HEK293 (cell line): ENCODE data around the gene PPFIBP1.
A peak's percentile ranks its signal among the peaks of the same experiment; 100 is the strongest.

Experiments used
- CTCF ChIA-PET: fragments of 350-600 bp; formaldehyde crosslinking; extraction: SDS; loops from one replicate; lab custom pipeline; 2021; ENCODE audit warnings: antibody characterized with exemption; lab: Yijun Ruan, JAX
- POLR2A ChIA-PET: fragments of 300-600 bp; formaldehyde crosslinking; extraction: SDS; loops from one replicate; lab custom pipeline; 2020; ENCODE audit warnings: antibody characterized with exemption, inconsistent platforms; lab: Yijun Ruan, JAX
- H3K27ac ChIP-seq: fragments of 200-500 bp; sonication (Bioruptor generic); 2 replicates; pipeline ENCODE4 v1.5.1; 2014; ENCODE audit warnings: low read depth, low read length, control low read depth, inconsistent platforms; ENCODE audit errors: extremely low read depth
- H3K36me3 ChIP-seq, 2 experiments: fragments of 200-500 bp in 1 of 2; sonication (Bioruptor generic) in 1 of 2; 1 replicate in 1 of 2; 2 replicates in 1 of 2; pipeline ENCODE4 v1.5.1; 2014 to 2017; ENCODE audit warnings: inconsistent platforms in 2 of 2, low read length in 2 of 2; ENCODE audit not compliant: control insufficient read depth in 2 of 2, insufficient read depth in 1 of 2
- H3K4me1 ChIP-seq: fragments of 200-500 bp; sonication (Bioruptor generic); 2 replicates; pipeline ENCODE4 v1.5.1; 2014; ENCODE audit warnings: mild to moderate bottlenecking, low read length, inconsistent platforms; ENCODE audit not compliant: control insufficient read depth, insufficient read depth
- H3K4me3 ChIP-seq: 2 replicates; pipeline ENCODE4 v1.5.1; 2011; ENCODE audit warnings: low read depth, mild to moderate bottlenecking, control low read depth, low read length, moderate library complexity
- H3K9me3 ChIP-seq: fragments of 200-500 bp; sonication (Bioruptor generic); 2 replicates; pipeline ENCODE4 v1.5.1; 2014; ENCODE audit warnings: low read depth, low read length, inconsistent platforms; ENCODE audit not compliant: control insufficient read depth, insufficient read depth
- GLIS1 ChIP-seq: fragments of 450-650 bp; formaldehyde crosslinking; IDR thresholded peaks from 2 replicates; pipeline ENCODE4 v1.5.1; 2016; ENCODE audit warnings: missing biosample characterization, missing genetic modification characterization
- IKZF3 ChIP-seq: fragments of 450-650 bp; IDR thresholded peaks from 2 replicates; pipeline ENCODE4 v1.5.0; 2018; ENCODE audit warnings: missing biosample characterization, mild to moderate bottlenecking, missing genetic modification characterization, moderate library complexity
- PRDM1 ChIP-seq: fragments of 450-650 bp; formaldehyde crosslinking; IDR thresholded peaks from 2 replicates; pipeline ENCODE4; 2016; ENCODE audit warnings: missing biosample characterization, missing genetic modification characterization
- PRDM10 ChIP-seq: fragments of 450-650 bp; formaldehyde crosslinking; IDR thresholded peaks from 2 replicates; pipeline ENCODE4 v1.5.1; 2016; ENCODE audit warnings: missing biosample characterization, missing genetic modification characterization
- SCRT1 ChIP-seq: fragments of 450-650 bp; formaldehyde crosslinking; IDR thresholded peaks from 2 replicates; pipeline ENCODE4 v1.5.1; 2016; ENCODE audit warnings: missing biosample characterization, missing genetic modification characterization, borderline replicate concordance
- ZBTB11 ChIP-seq: fragments of 450-650 bp; formaldehyde crosslinking; conservative IDR thresholded peaks from 2 replicates; pipeline ENCODE4 v1.5.1; 2016; ENCODE audit warnings: low read depth, missing biosample characterization, missing genetic modification characterization
- ZBTB21 ChIP-seq: fragments of 450-650 bp; formaldehyde crosslinking; IDR thresholded peaks from 2 replicates; pipeline ENCODE4 v1.5.1; 2017; ENCODE audit warnings: missing biosample characterization, missing genetic modification characterization
- ZNF138 ChIP-seq: fragments of 450-650 bp; formaldehyde crosslinking; IDR thresholded peaks from 2 replicates; pipeline ENCODE4 v1.5.1; 2016; ENCODE audit warnings: missing biosample characterization, missing genetic modification characterization, borderline replicate concordance
- ZNF16 ChIP-seq: fragments of 450-650 bp; formaldehyde crosslinking; IDR thresholded peaks from 2 replicates; pipeline ENCODE4 v1.5.1; 2016; ENCODE audit warnings: low read depth, missing biosample characterization, missing genetic modification characterization
- ZNF23 ChIP-seq: fragments of 450-650 bp; formaldehyde crosslinking; IDR thresholded peaks from 2 replicates; pipeline ENCODE4 v1.5.1; 2016; ENCODE audit warnings: missing biosample characterization, missing genetic modification characterization, borderline replicate concordance
- ZNF274 ChIP-seq, 2 experiments: fragments of 200-500 bp in 1 of 2; fragments of 450-650 bp in 1 of 2; sonication (Bioruptor generic) in 1 of 2; formaldehyde crosslinking in 1 of 2; IDR thresholded peaks; 2 replicates each; pipeline versions ENCODE4 v1.5.1 to v1.6.1; 2014 to 2016; ENCODE audit warnings: borderline replicate concordance in 1 of 2, inconsistent platforms in 1 of 2, low read length in 1 of 2, missing biosample characterization in 1 of 2, missing genetic modification characterization in 1 of 2
- ZNF426 ChIP-seq: fragments of 450-650 bp; formaldehyde crosslinking; IDR thresholded peaks from 2 replicates; pipeline ENCODE4 v1.5.1; 2017; ENCODE audit warnings: missing biosample characterization, missing genetic modification characterization, mild to moderate bottlenecking, inconsistent platforms, moderate library complexity
- ZNF488 ChIP-seq: fragments of 450-650 bp; formaldehyde crosslinking; IDR thresholded peaks from 2 replicates; pipeline ENCODE4 v1.5.1; 2016; ENCODE audit warnings: missing biosample characterization, missing genetic modification characterization
- ZNF514 ChIP-seq: fragments of 450-650 bp; formaldehyde crosslinking; IDR thresholded peaks from 2 replicates; pipeline ENCODE4 v1.5.1; 2016; ENCODE audit warnings: missing biosample characterization, missing genetic modification characterization
- ZNF529 ChIP-seq: fragments of 450-650 bp; formaldehyde crosslinking; IDR thresholded peaks from 2 replicates; pipeline ENCODE4 v1.5.1; 2017; ENCODE audit warnings: missing genetic modification characterization, missing biosample characterization; ENCODE audit not compliant: insufficient replicate concordance
- ZNF555 ChIP-seq: fragments of 450-650 bp; formaldehyde crosslinking; conservative IDR thresholded peaks from 2 replicates; pipeline ENCODE4 v1.5.1; 2017; ENCODE audit warnings: missing biosample characterization, mild to moderate bottlenecking, missing genetic modification characterization, inconsistent platforms
- ZNF585B ChIP-seq: fragments of 450-650 bp; formaldehyde crosslinking; IDR thresholded peaks from 2 replicates; pipeline ENCODE4 v1.5.1; 2016; ENCODE audit warnings: missing biosample characterization, missing genetic modification characterization
- ZNF600 ChIP-seq: fragments of 450-650 bp; formaldehyde crosslinking; IDR thresholded peaks from 2 replicates; pipeline ENCODE4 v1.5.1; 2016; ENCODE audit warnings: missing biosample characterization, missing genetic modification characterization
- ZNF629 ChIP-seq: fragments of 450-650 bp; formaldehyde crosslinking; IDR thresholded peaks from 2 replicates; pipeline ENCODE4 v1.5.1; 2017; ENCODE audit warnings: missing biosample characterization, missing genetic modification characterization
- ZNF658 ChIP-seq: fragments of 450-650 bp; formaldehyde crosslinking; IDR thresholded peaks from 2 replicates; pipeline ENCODE4; 2016; ENCODE audit warnings: missing biosample characterization, missing genetic modification characterization
- ZNF660 ChIP-seq: fragments of 450-650 bp; IDR thresholded peaks from 2 replicates; pipeline ENCODE4 v1.5.1; 2018; ENCODE audit warnings: missing biosample characterization, mild to moderate bottlenecking, missing genetic modification characterization
- ZNF664 ChIP-seq: fragments of 450-650 bp; formaldehyde crosslinking; IDR thresholded peaks from 2 replicates; pipeline ENCODE4 v1.5.1; 2016; ENCODE audit warnings: missing biosample characterization, missing genetic modification characterization
- ZNF747 ChIP-seq: fragments of 450-650 bp; formaldehyde crosslinking; IDR thresholded peaks from 2 replicates; pipeline ENCODE4 v1.5.1; 2016; ENCODE audit warnings: missing biosample characterization, missing genetic modification characterization
- ZNF843 ChIP-seq: fragments of 450-650 bp; formaldehyde crosslinking; IDR thresholded peaks from 2 replicates; pipeline ENCODE4 v1.5.1; 2016; ENCODE audit warnings: missing biosample characterization, missing genetic modification characterization
- ZSCAN4 ChIP-seq: fragments of 450-650 bp; formaldehyde crosslinking; IDR thresholded peaks from 2 replicates; pipeline ENCODE4 v1.5.1; 2017; ENCODE audit warnings: missing biosample characterization, missing genetic modification characterization

Gene PPFIBP1

GRCh38 chr12:27524494-27524835, 459 bp downstream of the PPFIBP1 start:
- H3K27ac ChIP-seq: peak overlapping the region; percentile 57; the same call in 1 of the 2 replicates

GRCh38 chr12:27524839-27525753, 1.1 kb downstream of the PPFIBP1 start:
- no peaks in the 10 kb centered on the region for H3K9me3 ChIP-seq
- POLR2A ChIA-PET: interaction anchor here (0.8 to 2.2 kb wide), 6 partner anchors 8 to 90 kb away, joined by 3 to 16 read pairs (median 8); no protein-coding TSS in a partner anchor
- H3K4me3 ChIP-seq: peak overlapping the region; percentile 65
- no peaks in the 10 kb centered on the region for H3K36me3 ChIP-seq
- CTCF ChIA-PET: interaction anchor here (0.6 to 1.5 kb wide), 5 partner anchors 12 to 129 kb away, joined by 3 to 7 read pairs (median 4); no protein-coding TSS in a partner anchor
- peaks cover 2% of the 10 kb centered on the region; the same call in 1 of the 2 replicates for H3K4me1 ChIP-seq
- H3K27ac ChIP-seq: no peak overlapping the region
- TF ChIP-seq ZBTB11 (tag by site-specific recombination): no peak
- no peak for TF ChIP-seq ZNF23 (tag by site-specific recombination)
- TF ChIP-seq ZNF660 (tag by site-specific recombination): no peak
- peak; percentile 73; the same call in 1 of the 2 replicates for TF ChIP-seq ZNF600
- no peak for TF ChIP-seq ZNF585B (tag by site-specific recombination)
- 0 out of 2 replicates have a peak, but pooled peaks have one; percentile 36 for TF ChIP-seq PRDM1
- TF ChIP-seq ZNF658 (tag by site-specific recombination): no peak
- TF ChIP-seq ZNF16 (tag by site-specific recombination): no peak
- TF ChIP-seq ZNF138: no peak
- no peak for TF ChIP-seq ZNF629 (tag by site-specific recombination)
- TF ChIP-seq ZNF747 (tag by site-specific recombination): no peak
- TF ChIP-seq ZNF529: no peak
- no peak for TF ChIP-seq ZNF555 (tag by site-specific recombination)
- no peak for TF ChIP-seq PRDM10
- peak; percentile 25; the same call in 1 of the 2 replicates for TF ChIP-seq SCRT1
- TF ChIP-seq ZNF274 (IDR thresholded peaks at IDR 0.05; ENCODE audit: low read length): no peak
- TF ChIP-seq ZNF274 (tag by site-specific recombination; IDR thresholded peaks at IDR 0.05; ENCODE audit: borderline replicate concordance): no peak
- no peak for TF ChIP-seq ZSCAN4
- TF ChIP-seq ZNF488 (tag by site-specific recombination): no peak
- TF ChIP-seq ZNF664 (tag by site-specific recombination): 0 out of 2 replicates have a peak, but pooled peaks have one; percentile 39
- no peak for TF ChIP-seq ZNF426 (tag by site-specific recombination)
- TF ChIP-seq ZNF514 (tag by site-specific recombination): no peak
- no peak for TF ChIP-seq ZBTB21 (tag by site-specific recombination)

More at GRCh38 chr12:27524494-27524835, 459 bp downstream of the PPFIBP1 start:
- ChIA-PET POLR2A (interaction anchor here (0.6 to 2.2 kb wide), 14 partner anchors 8 to 417 kb away, joined by 3 to 16 read pairs (median 5); partner anchors contain the start of gene REP15), CTCF (interaction anchor here (0.7 to 1.5 kb wide), 4 partner anchors 16 to 130 kb away, joined by 3 to 7 read pairs (median 4); no protein-coding TSS in a partner anchor)
- H3K4me3 ChIP-seq: peak overlapping the region; percentile 65
- 0 out of 2 replicates have a peak, but pooled peaks have one; percentile 1 for TF ChIP-seq ZNF843 (tag by site-specific recombination)
- TF ChIP-seq IKZF3 (tag by site-specific recombination): no peak
- 0 out of 2 replicates have a peak, but pooled peaks have one; percentile 0 for TF ChIP-seq GLIS1
- H3K9me3 ChIP-seq: no peaks in the 10 kb centered on the region
- no peaks in the 10 kb centered on the region for H3K36me3 ChIP-seq
- no peaks in the 10 kb centered on the region for H3K4me1 ChIP-seq
